Measurements from ENCODE around the gene MINDY2. TPM values are rescaled to one million over a fixed set of nuclear protein-coding genes. Genes with fewer than 3 reads are reported as not detected.
"Not testable (repeated sequence)": the region's sequence is repeated elsewhere in the genome, so short reads cannot be mapped to it uniquely, and the experiment has no call there.

MINDY2 gene
- total RNA-seq, 1 donor from 2014 or later, result 31.2 TPM

DNA sequence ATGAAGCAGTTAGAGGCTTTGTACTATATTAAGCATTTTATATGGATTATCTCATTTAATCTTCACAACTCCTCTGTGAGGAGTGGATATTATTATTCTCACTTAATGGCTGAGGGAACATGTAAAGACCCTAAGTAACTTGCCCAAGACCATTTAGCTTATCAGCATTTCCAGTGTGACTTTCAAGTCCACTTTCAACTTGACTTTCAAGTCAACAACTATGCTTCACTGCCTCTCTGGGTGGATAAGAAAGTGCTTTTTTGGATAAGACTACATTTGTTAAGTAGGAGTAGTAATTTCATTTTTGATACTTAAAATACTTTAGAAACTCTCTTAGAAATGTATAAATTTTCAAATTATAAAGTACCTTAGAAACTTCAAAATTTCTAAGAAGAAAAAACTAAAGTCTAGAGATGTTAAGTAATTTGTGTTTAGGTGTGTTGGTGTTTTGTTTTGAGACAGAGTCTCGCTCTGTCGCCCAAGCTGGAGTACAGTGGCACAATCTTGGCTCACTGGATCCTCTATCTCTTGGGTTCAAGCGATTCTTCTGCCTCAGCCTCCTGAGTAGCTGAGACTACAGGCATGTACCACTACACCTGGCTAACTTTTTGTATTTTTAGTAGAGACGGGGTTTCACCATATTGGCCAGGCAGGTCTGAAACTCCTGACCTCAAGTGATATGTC, 71.8 kb downstream of the MINDY2 start:
- intact Hi-C loops (cut with DNase I), result no loop called here
- Histone ChIP-seq H3K4me1 (no peaks in the 10 kb centered on the region), H3K27ac (no peak overlapping the region), H3K9me3 (no peaks in the 10 kb centered on the region), H3K4me3 (no peak overlapping the region), H3K27me3 (no peaks in the 10 kb centered on the region), H3K36me3 (peaks cover 23% of the 10 kb centered on the region)
- ATAC-seq, result no peak
- no peak for DNase-seq
- TF ChIP-seq, protein P1, sequence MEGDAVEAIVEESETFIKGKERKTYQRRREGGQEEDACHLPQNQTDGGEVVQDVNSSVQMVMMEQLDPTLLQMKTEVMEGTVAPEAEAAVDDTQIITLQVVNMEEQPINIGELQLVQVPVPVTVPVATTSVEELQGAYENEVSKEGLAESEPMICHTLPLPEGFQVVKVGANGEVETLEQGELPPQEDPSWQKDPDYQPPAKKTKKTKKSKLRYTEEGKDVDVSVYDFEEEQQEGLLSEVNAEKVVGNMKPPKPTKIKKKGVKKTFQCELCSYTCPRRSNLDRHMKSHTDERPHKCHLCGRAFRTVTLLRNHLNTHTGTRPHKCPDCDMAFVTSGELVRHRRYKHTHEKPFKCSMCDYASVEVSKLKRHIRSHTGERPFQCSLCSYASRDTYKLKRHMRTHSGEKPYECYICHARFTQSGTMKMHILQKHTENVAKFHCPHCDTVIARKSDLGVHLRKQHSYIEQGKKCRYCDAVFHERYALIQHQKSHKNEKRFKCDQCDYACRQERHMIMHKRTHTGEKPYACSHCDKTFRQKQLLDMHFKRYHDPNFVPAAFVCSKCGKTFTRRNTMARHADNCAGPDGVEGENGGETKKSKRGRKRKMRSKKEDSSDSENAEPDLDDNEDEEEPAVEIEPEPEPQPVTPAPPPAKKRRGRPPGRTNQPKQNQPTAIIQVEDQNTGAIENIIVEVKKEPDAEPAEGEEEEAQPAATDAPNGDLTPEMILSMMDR (IDR thresholded peaks at IDR 0.05), result no peak

DNA sequence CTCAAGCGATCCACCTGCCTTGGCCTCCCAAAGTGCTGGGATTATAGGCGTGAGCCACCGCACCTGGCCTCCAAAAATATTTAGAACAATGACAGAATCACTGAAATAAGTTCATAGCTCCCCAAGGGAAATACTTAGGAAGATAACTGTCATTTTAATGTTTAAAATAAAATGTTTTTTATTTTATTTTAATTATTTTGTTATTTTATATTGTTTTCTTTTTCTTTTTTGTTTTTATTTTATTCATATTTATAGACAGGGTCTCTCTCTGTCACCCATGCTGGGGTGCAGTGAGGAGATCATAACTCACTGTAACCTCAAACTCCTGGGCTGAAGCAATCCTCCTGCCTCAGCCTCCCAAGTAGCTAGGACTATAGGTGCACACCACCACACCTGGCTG, 80.1 kb downstream of the MINDY2 start:
- H3K27ac ChIP-seq; intact Hi-C loops (cut with DNase I); DNase-seq; ATAC-seq; H3K27me3 ChIP-seq; H3K9me3 ChIP-seq; H3K4me1 ChIP-seq; H3K4me3 ChIP-seq: not testable (repeated sequence)
- H3K36me3 ChIP-seq, result peaks cover 38% of the 10 kb centered on the region

DNA sequence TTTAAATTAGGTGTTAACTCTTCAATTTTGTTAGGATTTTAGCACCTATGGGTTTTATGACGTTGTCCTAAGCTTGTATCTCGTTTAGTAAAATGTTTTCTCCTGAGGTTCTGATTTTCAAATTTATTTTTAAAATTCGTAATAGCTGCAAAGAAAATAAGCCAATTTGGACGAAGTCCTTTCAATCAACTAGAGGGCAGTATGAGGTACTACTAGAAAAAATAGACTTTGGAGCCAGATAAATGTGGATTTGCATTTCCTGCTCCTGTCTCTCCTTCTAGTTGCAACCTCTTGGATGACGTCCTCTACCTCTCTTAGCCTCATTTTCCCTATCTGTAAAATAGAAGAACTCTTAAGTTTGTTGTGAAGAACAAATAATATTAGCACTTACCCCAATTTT, 81.2 kb downstream of the MINDY2 start:
- DNase-seq, result no peak
- Histone ChIP-seq H3K27ac (no peak overlapping the region), H3K4me3 (no peak overlapping the region), H3K36me3 (peaks cover 33% of the 10 kb centered on the region), H3K9me3 (no peaks in the 10 kb centered on the region), H3K4me1 (no peaks in the 10 kb centered on the region), H3K27me3 (no peaks in the 10 kb centered on the region)
- no peak for ATAC-seq
- intact Hi-C loops (cut with DNase I), result no loop called here
- TF ChIP-seq, protein P1 (IDR thresholded peaks at IDR 0.05), result no peak

DNA sequence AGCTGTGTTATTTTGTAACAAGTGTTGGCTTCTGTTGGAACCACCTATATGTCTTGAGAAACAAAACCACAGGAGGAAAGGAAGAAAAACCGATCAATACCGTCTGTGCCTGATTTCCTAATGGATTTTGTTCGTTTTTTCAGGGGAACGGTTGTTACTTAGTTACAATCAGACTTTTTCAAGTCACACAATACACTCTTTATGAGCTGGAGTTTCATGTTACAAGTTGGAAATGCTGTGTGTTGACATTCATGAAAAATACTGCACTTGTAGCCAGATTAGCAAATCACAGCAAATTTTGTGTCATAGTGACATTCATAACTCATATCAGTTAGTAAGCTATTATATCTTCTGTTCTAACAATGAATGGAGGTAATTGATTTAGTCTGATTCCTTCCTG, 83.5 kb downstream of the MINDY2 start:
- Histone ChIP-seq H3K27me3 (no peaks in the 10 kb centered on the region), H3K4me1 (no peaks in the 10 kb centered on the region), H3K27ac (no peak overlapping the region), H3K4me3 (no peak overlapping the region), H3K36me3 (peaks cover 13% of the 10 kb centered on the region), H3K9me3 (no peaks in the 10 kb centered on the region)
- intact Hi-C loops (cut with DNase I), result no loop called here
- TF ChIP-seq, protein P1 (IDR thresholded peaks at IDR 0.05), result no peak
- no peak for ATAC-seq
- no peak for DNase-seq

DNA sequence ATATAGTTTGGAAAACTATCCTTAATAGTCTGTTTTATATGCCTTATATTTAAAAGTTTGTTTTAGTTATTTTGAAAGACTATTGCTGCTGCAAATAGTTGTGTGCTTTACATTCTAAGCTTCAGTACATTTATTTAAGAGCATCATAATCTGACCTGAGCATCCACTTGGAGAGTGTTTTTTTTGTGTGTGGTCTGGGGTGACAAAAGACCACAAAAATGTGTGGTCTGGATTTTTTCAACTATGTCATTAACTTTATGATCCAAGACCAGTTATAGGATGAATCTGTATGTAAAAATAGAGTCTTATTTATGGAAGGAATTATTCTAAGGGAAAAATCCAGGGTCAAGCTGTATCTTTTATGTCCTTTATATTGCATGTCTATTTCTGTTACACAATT, 85.0 kb downstream of the MINDY2 start:
- TF ChIP-seq, protein P1 (IDR thresholded peaks at IDR 0.05), result no peak
- ATAC-seq (no peak), DNase-seq (no peak)
- no peak overlapping the region for H3K4me3 ChIP-seq
- H3K27me3 ChIP-seq, result no peaks in the 10 kb centered on the region
- intact Hi-C loops (cut with DNase I), result no loop called here
- peaks cover 12% of the 10 kb centered on the region for H3K36me3 ChIP-seq
- H3K4me1 ChIP-seq, result no peaks in the 10 kb centered on the region
- no peaks in the 10 kb centered on the region for H3K9me3 ChIP-seq
- no peak overlapping the region for H3K27ac ChIP-seq

DNA sequence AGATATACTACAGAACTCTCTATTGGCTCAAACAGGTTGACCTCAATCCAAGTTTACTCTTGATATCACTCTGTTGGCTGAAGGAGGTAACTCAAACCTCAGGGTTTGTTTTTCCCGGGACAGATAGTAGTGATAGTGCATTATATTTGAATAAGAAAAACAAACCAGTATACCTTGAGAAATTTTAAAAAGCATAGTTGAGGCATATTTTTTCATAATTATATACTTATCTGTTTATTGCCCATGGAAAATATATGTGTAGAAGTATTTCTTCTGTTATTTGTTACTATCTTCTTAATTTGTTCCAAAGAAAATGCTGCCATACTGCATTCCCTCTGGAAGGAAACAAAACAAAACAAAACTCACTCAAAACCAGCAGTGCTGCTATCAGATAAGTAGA, 85.5 kb downstream of the MINDY2 start:
- ATAC-seq; H3K4me1 ChIP-seq; H3K9me3 ChIP-seq; H3K4me3 ChIP-seq; H3K27me3 ChIP-seq; intact Hi-C loops (cut with DNase I); DNase-seq; H3K27ac ChIP-seq: not testable (repeated sequence)
- peaks cover 12% of the 10 kb centered on the region for H3K36me3 ChIP-seq

DNA sequence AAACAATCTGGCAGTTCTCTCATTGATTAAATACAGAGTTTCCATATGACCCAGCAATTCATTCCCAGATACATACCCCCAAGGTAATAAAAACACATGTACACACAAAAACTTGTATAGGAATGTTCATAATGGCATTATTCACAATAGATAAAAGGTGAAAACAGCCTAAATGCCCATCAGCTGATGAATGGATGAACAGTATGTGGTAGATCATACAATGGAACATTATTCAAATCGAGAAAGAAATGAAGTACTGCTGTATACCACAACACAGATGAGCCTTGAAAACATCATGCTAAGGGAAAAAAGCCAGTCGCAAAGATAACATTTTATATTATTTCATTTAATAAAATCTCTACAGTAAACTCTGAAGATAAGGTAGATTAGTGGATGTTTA, 91.2 kb downstream of the MINDY2 start:
- TF ChIP-seq, protein P1 (IDR thresholded peaks at IDR 0.05), result no peak
- Histone ChIP-seq H3K27ac (no peak overlapping the region), H3K4me1 (no peaks in the 10 kb centered on the region), H3K27me3 (no peaks in the 10 kb centered on the region), H3K36me3 (no peaks in the 10 kb centered on the region), H3K4me3 (no peak overlapping the region), H3K9me3 (no peaks in the 10 kb centered on the region)
- no peak for DNase-seq
- no peak for ATAC-seq
- intact Hi-C loops (cut with DNase I), result no loop called here

Measured in upper lobe of right lung (tissue), 1 donor.